ENCODE data around the gene CLSTN2.

DNA sequence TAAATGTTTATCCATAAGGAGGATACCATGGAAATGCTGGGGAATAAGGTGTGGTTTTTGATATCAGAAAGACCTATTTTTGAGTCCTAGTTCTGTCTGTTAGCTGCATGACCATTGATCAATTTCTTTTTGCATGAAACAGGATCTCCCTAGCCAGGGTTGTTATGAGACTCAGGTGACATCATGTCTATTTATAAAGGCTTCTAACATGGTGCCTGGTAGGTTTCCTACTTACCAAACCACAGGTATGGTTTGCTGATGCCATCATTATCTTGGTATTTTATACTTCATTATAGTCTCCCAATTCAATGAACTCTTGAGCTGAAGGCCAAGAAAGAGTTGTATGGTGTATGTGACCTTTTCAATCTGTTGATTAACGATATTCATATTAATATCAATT is 144.0 kb downstream of the CLSTN2 start:
- TF ChIP-seq POLR2A (IDR thresholded peaks at IDR 0.05): no peak
- TF ChIP-seq, protein P1, sequence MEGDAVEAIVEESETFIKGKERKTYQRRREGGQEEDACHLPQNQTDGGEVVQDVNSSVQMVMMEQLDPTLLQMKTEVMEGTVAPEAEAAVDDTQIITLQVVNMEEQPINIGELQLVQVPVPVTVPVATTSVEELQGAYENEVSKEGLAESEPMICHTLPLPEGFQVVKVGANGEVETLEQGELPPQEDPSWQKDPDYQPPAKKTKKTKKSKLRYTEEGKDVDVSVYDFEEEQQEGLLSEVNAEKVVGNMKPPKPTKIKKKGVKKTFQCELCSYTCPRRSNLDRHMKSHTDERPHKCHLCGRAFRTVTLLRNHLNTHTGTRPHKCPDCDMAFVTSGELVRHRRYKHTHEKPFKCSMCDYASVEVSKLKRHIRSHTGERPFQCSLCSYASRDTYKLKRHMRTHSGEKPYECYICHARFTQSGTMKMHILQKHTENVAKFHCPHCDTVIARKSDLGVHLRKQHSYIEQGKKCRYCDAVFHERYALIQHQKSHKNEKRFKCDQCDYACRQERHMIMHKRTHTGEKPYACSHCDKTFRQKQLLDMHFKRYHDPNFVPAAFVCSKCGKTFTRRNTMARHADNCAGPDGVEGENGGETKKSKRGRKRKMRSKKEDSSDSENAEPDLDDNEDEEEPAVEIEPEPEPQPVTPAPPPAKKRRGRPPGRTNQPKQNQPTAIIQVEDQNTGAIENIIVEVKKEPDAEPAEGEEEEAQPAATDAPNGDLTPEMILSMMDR (IDR thresholded peaks at IDR 0.05): no peak
